Fibroblast of lung (primary cell): ENCODE data around the gene SSPN. TPM values are rescaled to one million over a fixed set of nuclear protein-coding genes. Genes with fewer than 3 reads are reported as not detected.

ENCODE experiments used
- DNase-seq, 2 donors: peaks; one replicate each; pipeline versions ENCODE4 v3.0.0 to v3.0.0-alpha.2; 2010; ENCODE audit warnings: low read depth in 2 of 2
- H2AFZ ChIP-seq: 2 replicates; pipeline ENCODE4 v1.5.1; 2012; ENCODE audit warnings: low read length, control low read depth, inconsistent platforms
- H3K27ac ChIP-seq: 2 replicates; pipeline ENCODE4 v1.5.1; 2011; ENCODE audit warnings: low read length, control low read depth; ENCODE audit not compliant: insufficient read depth
- H3K27me3 ChIP-seq: 2 replicates; pipeline ENCODE4 v1.5.1; 2011; ENCODE audit warnings: mild to moderate bottlenecking, low read length; ENCODE audit not compliant: control insufficient read depth, insufficient read depth
- H3K36me3 ChIP-seq: 2 replicates; pipeline ENCODE4 v1.5.1; 2011; ENCODE audit warnings: low read length; ENCODE audit not compliant: control insufficient read depth, insufficient read depth
- H3K4me1 ChIP-seq: 2 replicates; pipeline ENCODE4 v1.5.1; 2011; ENCODE audit warnings: low read length; ENCODE audit not compliant: control insufficient read depth, insufficient read depth; ENCODE audit errors: extremely low read depth
- H3K4me2 ChIP-seq: 2 replicates; pipeline ENCODE4 v1.5.1; 2011; ENCODE audit warnings: low read length, control low read depth; ENCODE audit not compliant: insufficient read depth; ENCODE audit errors: extremely low read depth
- H3K4me3 ChIP-seq, 4 experiments: fragments of 200-600 bp in 1 of 4; sonication (generic) in 1 of 4; replicated peaks in 1 of 4; 2 replicates each; pipeline ENCODE4 v1.5.1; 2011 to 2016; ENCODE audit warnings: low read length in 4 of 4, low read depth in 3 of 4, mild to moderate bottlenecking in 3 of 4, control low read depth in 2 of 4, inconsistent platforms in 1 of 4, mixed read lengths in 1 of 4; ENCODE audit not compliant: insufficient read depth in 1 of 4; ENCODE audit errors: control extremely low read depth in 1 of 4
- H3K79me2 ChIP-seq: 2 replicates; pipeline ENCODE4 v1.5.1; 2012; ENCODE audit warnings: mild to moderate bottlenecking, low read length, inconsistent platforms; ENCODE audit not compliant: control insufficient read depth, insufficient read depth
- H3K9ac ChIP-seq: 2 replicates; pipeline ENCODE4 v1.5.1; 2011; ENCODE audit warnings: mild to moderate bottlenecking, low read length, control low read depth; ENCODE audit not compliant: insufficient read depth
- H3K9me3 ChIP-seq: 2 replicates; pipeline ENCODE4 v1.5.1; 2012; ENCODE audit warnings: low read depth, low read length; ENCODE audit not compliant: control insufficient read depth, insufficient read depth
- H4K20me1 ChIP-seq: 2 replicates; pipeline ENCODE4 v1.5.1; 2011; ENCODE audit warnings: low read length; ENCODE audit not compliant: control insufficient read depth, insufficient read depth; ENCODE audit errors: extremely low read depth
- EZH2 ChIP-seq: IDR thresholded peaks from 2 replicates; pipeline ENCODE4 v1.5.1; 2012; ENCODE audit warnings: low read length, control low read depth, mild to moderate bottlenecking; ENCODE audit errors: missing control alignments
- polyA plus RNA-seq, 2 donors: library from polyadenylated mRNA; depleted of rRNA in 1 of 2; stranded (reverse) in 1 of 2; unstranded in 1 of 2; fragments of >200 nt; gene quantifications; 2 replicates each; pipeline ENCODE4 v1.2.1, GENCODE V29; 2011 to 2012; ENCODE audit warnings: missing spikeins in 1 of 2
- total RNA-seq: library from RNA; depleted of rRNA; stranded (reverse); fragments of >200 nt; gene quantifications from 2 replicates; pipeline ENCODE4 v1.2.1, GENCODE V29; 2014
- TF ChIP-seq, protein P1 (sequence below), 2 donors: IDR thresholded peaks in 1 of 2; conservative IDR thresholded peaks in 1 of 2; 1 replicate in 1 of 2; 2 replicates in 1 of 2; pipeline ENCODE4 v1.5.1; 2011 to 2012; ENCODE audit warnings: low read length in 2 of 2, control low read depth in 1 of 2, inconsistent platforms in 1 of 2, low read depth in 1 of 2, mild to moderate bottlenecking in 1 of 2

SSPN gene
- total and polyA plus RNA-seq, 2 donors (not counting 1 experiment from before 2014, with no cell fraction given), result 18.3 to 18.5 TPM

DNA sequence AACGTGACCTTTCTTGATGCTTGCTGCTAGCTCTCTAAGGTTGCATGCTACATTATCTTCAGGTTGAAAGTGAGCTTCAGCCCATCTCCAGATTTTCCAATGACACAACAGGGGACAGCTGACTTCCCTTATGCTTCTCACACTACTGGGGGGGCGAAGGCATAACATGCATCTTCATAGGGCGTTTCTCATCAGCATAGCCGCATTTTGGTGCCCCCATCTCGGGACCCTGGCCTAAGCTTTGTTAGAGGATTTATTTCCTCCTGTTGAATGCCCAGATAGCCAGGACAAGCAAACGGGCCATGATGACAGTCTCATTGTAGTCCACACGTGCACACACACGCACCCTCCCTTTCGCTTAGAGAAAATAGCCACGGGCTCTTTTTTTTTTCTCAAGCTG lies 30.7 kb downstream of the SSPN start:
- H2AFZ ChIP-seq, result no peak overlapping the region
- no peak overlapping the region for H3K4me2 ChIP-seq
- peaks cover 3% of the 10 kb centered on the region for H3K4me1 ChIP-seq
- TF ChIP-seq, protein P1, sequence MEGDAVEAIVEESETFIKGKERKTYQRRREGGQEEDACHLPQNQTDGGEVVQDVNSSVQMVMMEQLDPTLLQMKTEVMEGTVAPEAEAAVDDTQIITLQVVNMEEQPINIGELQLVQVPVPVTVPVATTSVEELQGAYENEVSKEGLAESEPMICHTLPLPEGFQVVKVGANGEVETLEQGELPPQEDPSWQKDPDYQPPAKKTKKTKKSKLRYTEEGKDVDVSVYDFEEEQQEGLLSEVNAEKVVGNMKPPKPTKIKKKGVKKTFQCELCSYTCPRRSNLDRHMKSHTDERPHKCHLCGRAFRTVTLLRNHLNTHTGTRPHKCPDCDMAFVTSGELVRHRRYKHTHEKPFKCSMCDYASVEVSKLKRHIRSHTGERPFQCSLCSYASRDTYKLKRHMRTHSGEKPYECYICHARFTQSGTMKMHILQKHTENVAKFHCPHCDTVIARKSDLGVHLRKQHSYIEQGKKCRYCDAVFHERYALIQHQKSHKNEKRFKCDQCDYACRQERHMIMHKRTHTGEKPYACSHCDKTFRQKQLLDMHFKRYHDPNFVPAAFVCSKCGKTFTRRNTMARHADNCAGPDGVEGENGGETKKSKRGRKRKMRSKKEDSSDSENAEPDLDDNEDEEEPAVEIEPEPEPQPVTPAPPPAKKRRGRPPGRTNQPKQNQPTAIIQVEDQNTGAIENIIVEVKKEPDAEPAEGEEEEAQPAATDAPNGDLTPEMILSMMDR (conservative IDR thresholded peaks at IDR 0.05 in 1 of 2, IDR thresholded peaks at IDR 0.05 in 1 of 2; ENCODE audit: low read depth in 1 of 2, low read length in 2 of 2), result no peak
- no peak for TF ChIP-seq EZH2
- no peak overlapping the region for H3K9ac ChIP-seq
- H3K27me3 ChIP-seq, result no peaks in the 10 kb centered on the region
- no peak overlapping the region for H3K4me3 ChIP-seq
- DNase-seq, result no peak
- H3K36me3 ChIP-seq, result no peaks in the 10 kb centered on the region
- H3K79me2 ChIP-seq, result no peaks in the 10 kb centered on the region
- H3K9me3 ChIP-seq, result no peaks in the 10 kb centered on the region
- no peaks in the 10 kb centered on the region for H4K20me1 ChIP-seq
- H3K27ac ChIP-seq, result no peak overlapping the region

- H3K4me2 ChIP-seq, result peak overlapping the region; percentile 89
- TF ChIP-seq, protein P1 (conservative IDR thresholded peaks at IDR 0.05 in 1 of 2, IDR thresholded peaks at IDR 0.05 in 1 of 2; ENCODE audit: low read depth in 1 of 2, low read length in 2 of 2), result no peak
- TF ChIP-seq EZH2, result no peak
- H2AFZ ChIP-seq, result peak overlapping the region; percentile 74
- H3K4me1 ChIP-seq, result peaks cover 3% of the 10 kb centered on the region
- H3K9ac ChIP-seq, result peak overlapping the region; percentile 42
- H3K4me3 ChIP-seq, result peak overlapping the region; percentile 40 to 63 (median 48)
- H3K27ac ChIP-seq, result no peak overlapping the region
- H3K9me3 ChIP-seq, result no peaks in the 10 kb centered on the region
- H3K79me2 ChIP-seq, result no peaks in the 10 kb centered on the region
- no peaks in the 10 kb centered on the region for H3K27me3 ChIP-seq
- peak; percentile 14 to 64 for DNase-seq
- H3K36me3 ChIP-seq, result no peaks in the 10 kb centered on the region
- no peaks in the 10 kb centered on the region for H4K20me1 ChIP-seq
These were observed 31.4 kb downstream of the SSPN start for GRCh38 chr12:26226629-26227360.

DNA sequence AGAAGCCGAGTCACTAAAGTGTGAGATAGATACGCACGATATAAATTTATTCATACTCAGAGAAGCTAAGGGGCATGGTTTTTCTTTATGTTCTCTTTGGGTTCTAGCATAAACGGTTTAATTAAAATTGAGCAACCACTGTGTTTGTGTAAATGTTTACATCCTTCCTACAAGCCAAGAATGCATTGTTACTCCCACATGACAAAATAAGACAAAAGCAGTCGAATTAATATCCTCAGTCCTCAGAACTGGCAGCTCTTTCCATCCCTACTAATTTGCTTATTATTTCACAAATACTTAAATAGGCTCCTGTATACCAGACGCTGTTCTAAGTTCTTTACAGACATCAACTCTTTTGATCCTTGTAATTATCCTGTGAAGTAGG lies 32.0 kb downstream of the SSPN start:
- H4K20me1 ChIP-seq, result no peaks in the 10 kb centered on the region
- no peaks in the 10 kb centered on the region for H3K9me3 ChIP-seq
- no peak overlapping the region for H2AFZ ChIP-seq
- peak overlapping the region; percentile 89 for H3K4me2 ChIP-seq
- no peak overlapping the region for H3K9ac ChIP-seq
- H3K36me3 ChIP-seq, result no peaks in the 10 kb centered on the region
- peaks cover 3% of the 10 kb centered on the region for H3K4me1 ChIP-seq
- H3K27me3 ChIP-seq, result no peaks in the 10 kb centered on the region
- TF ChIP-seq, protein P1 (conservative IDR thresholded peaks at IDR 0.05 in 1 of 2, IDR thresholded peaks at IDR 0.05 in 1 of 2; ENCODE audit: low read depth in 1 of 2, low read length in 2 of 2), result no peak
- TF ChIP-seq EZH2, result no peak
- no peak for DNase-seq
- H3K4me3 ChIP-seq, result peak overlapping the region in 3 of 4 experiments; percentile 40 to 63 (median 46)
- H3K79me2 ChIP-seq, result no peaks in the 10 kb centered on the region
- no peak overlapping the region for H3K27ac ChIP-seq
